Body of pancreas (tissue), 4 donors: ENCODE data around the gene ZFYVE21.

ENCODE experiments used
- CTCF ChIP-seq, 7 experiments: fragments of 450-650 bp in 4 of 7; fragments of 200-600 bp in 3 of 7; sonication (generic) in 3 of 7; IDR thresholded peaks; one replicate each; pipeline ENCODE4 v1.5.1; 2016 to 2019; ENCODE audit warnings: antibody characterized with exemption in 7 of 7
- POLR2A ChIP-seq, 3 donors: fragments of 450-650 bp; IDR thresholded peaks; one replicate each; pipeline ENCODE4 v1.6.1; 2016; ENCODE audit warnings: antibody characterized with exemption in 3 of 3, mild to moderate bottlenecking in 2 of 3

- TF ChIP-seq CTCF (IDR thresholded peaks at IDR 0.05) = no peak
- no peak for TF ChIP-seq POLR2A (IDR thresholded peaks at IDR 0.05)
These were observed 5.9 kb downstream of the ZFYVE21 start for GRCh38 chr14:103721334-103722120.
